ENCODE measurements around the gene TEKT3. TPM values are rescaled to one million over a fixed set of nuclear protein-coding genes. Genes with fewer than 3 reads are reported as not detected.

Gene TEKT3
- total and polyA plus RNA-seq, 9 of the 15 experiments (the other 6 are each of a cell fraction or from before 2014, with no cell fraction given) = not detected

DNA sequence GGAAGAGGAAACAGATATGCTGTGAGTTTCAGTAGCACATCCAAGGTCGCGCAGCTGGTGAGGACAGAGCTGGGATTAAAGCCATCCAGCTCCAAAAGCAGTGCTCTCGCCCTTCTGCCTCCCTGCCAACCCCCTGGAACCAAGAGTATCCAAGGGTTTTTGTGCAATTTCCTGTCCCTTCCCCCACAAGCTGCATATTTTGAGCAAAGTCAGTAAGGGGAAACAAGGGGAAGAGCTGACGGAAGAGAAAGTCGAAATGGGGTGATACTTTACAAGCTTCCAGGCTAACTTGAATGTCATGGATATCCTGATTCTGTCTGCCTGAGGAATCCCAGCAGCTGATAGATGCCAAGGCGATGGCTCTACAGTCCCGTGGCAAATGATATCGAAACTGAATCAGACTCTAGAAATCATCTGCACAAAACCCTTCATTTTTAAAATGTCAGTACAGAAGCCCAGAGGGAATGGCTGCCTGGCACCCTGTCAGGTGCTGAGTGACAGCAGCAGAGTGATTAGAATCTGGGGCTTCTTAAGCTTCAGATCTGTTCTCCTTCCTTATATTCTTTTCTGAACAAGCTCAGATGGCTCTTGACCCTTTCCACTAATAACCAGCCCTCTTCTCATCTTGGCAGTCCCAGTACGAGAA, 42.9 kb upstream of the TEKT3 start (continued):
- TF ChIP-seq, protein P1, sequence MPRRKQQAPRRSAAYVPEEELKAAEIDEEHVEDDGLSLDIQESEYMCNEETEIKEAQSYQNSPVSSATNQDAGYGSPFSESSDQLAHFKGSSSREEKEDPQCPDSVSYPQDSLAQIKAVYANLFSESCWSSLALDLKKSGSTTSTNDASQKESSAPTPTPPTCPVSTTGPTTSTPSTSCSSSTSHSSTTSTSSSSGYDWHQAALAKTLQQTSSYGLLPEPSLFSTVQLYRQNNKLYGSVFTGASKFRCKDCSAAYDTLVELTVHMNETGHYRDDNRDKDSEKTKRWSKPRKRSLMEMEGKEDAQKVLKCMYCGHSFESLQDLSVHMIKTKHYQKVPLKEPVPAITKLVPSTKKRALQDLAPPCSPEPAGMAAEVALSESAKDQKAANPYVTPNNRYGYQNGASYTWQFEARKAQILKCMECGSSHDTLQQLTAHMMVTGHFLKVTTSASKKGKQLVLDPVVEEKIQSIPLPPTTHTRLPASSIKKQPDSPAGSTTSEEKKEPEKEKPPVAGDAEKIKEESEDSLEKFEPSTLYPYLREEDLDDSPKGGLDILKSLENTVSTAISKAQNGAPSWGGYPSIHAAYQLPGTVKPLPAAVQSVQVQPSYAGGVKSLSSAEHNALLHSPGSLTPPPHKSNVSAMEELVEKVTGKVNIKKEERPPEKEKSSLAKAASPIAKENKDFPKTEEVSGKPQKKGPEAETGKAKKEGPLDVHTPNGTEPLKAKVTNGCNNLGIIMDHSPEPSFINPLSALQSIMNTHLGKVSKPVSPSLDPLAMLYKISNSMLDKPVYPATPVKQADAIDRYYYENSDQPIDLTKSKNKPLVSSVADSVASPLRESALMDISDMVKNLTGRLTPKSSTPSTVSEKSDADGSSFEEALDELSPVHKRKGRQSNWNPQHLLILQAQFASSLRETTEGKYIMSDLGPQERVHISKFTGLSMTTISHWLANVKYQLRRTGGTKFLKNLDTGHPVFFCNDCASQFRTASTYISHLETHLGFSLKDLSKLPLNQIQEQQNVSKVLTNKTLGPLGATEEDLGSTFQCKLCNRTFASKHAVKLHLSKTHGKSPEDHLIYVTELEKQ (CRISPR knock-in tag; IDR thresholded peaks at IDR 0.05) = no peak

GRCh38 chr17:15382914-15383313, 41.5 kb upstream of the TEKT3 start:
- POLR2A ChIA-PET = interaction anchor here (0.7 kb wide), 1 partner anchor 22 kb away, joined by 3 read pairs; no protein-coding TSS in a partner anchor
- no TSS peak for BruUV-seq (replicated peaks)
- intact Hi-C loops (cut with micrococcal nuclease) = no loop called here
- TF ChIP-seq ESRRA (IDR thresholded peaks at IDR 0.05; ENCODE audit: borderline replicate concordance, low read depth) (no peak), GATAD2B (IDR thresholded peaks at IDR 0.05; ENCODE audit: borderline replicate concordance) (no peak), TGIF2 (CRISPR knock-in tag; IDR thresholded peaks at IDR 0.05) (no peak), E2F5 (CRISPR knock-in tag; IDR thresholded peaks at IDR 0.05) (no peak), ZNF586 (CRISPR knock-in tag; conservative IDR thresholded peaks at IDR 0.05) (no peak), TARDBP (IDR thresholded peaks at IDR 0.05) (no peak), SETDB1 (IDR thresholded peaks at IDR 0.05; ENCODE audit: low read length) (no peak), NUFIP1 (IDR thresholded peaks at IDR 0.05; ENCODE audit: partially characterized antibody) (no peak), SMARCE1 (IDR thresholded peaks at IDR 0.05) (no peak), ZNF717 (CRISPR knock-in tag; IDR thresholded peaks at IDR 0.05) (no peak), RUNX1 (IDR thresholded peaks at IDR 0.05; ENCODE audit: low read depth) (no peak), PKNOX1 (IDR thresholded peaks at IDR 0.05) (no peak), GATAD2A (IDR thresholded peaks at IDR 0.05) (no peak), DNMT1 (IDR thresholded peaks at IDR 0.05) (no peak)

More at GRCh38 chr17:15382914-15383313, 41.5 kb upstream of the TEKT3 start:
- H3K9ac ChIP-seq (ENCODE audit: insufficient read depth in 1 of 2, low read depth in 2 of 2, low read length in 2 of 2) = no peak overlapping the region
- H3K4me1 ChIP-seq (replicated peaks in 1 of 2; ENCODE audit: control insufficient read depth in 2 of 2, insufficient read depth in 2 of 2, low read length in 2 of 2) = peaks cover 0 to 3% of the 10 kb centered on the region in 2 experiments; a peak in 1 of 5 replicates
- peaks cover 0 to 8% of the 10 kb centered on the region in 2 experiments; a peak in 2 of 5 replicates for H3K27me3 ChIP-seq (ENCODE audit: control insufficient read depth in 2 of 2, insufficient read depth in 2 of 2, low read length in 2 of 2)
- CTCF ChIA-PET (ENCODE audit: low intra/inter-chr PET ratio) = no interaction called here
- H3K9me1 ChIP-seq (ENCODE audit: control insufficient read depth, insufficient read depth, low read length) = no peaks in the 10 kb centered on the region
- DNase-seq (ENCODE audit: extremely low read depth in 1 of 4, low spot score in 3 of 4) = no peak
- no peaks in the 10 kb centered on the region; the same call in 1 of the 2 replicates for H3K9me3 ChIP-seq (replicated peaks; ENCODE audit: control insufficient read depth, insufficient read depth, low read depth, low read length)
- no peak overlapping the region for H3K27ac ChIP-seq (ENCODE audit: extremely low read depth, low read depth, low read length)
- H3K4me3 ChIP-seq = no peak overlapping the region
- no peak overlapping the region for H3K4me2 ChIP-seq (ENCODE audit: insufficient read depth, low read length)
- H3K79me2 ChIP-seq (ENCODE audit: control insufficient read depth, insufficient read depth, low read length) = no peaks in the 10 kb centered on the region
- no peaks in the 10 kb centered on the region for H4K20me1 ChIP-seq (replicated peaks; ENCODE audit: control insufficient read depth, insufficient read depth, low read length)
- no peaks in the 10 kb centered on the region for H3K36me3 ChIP-seq (ENCODE audit: control insufficient read depth, insufficient read depth, low read length)
- FAIRE-seq = no peak
- WGBS (ENCODE audit: insufficient coverage, low coverage, missing lambda C conversion rate) = 0% methylated on average over 1 of the region's 1 CpG
- in situ Hi-C loops (cut with MboI) = no loop called here
- ATAC-seq = no peak
- no peak overlapping the region for H2AFZ ChIP-seq (ENCODE audit: low read depth, low read length)

Data from K562 (cell line).